MCF 10A (cell line): ENCODE measurements around the gene ANKRD49. TPM values are rescaled to one million over a fixed set of nuclear protein-coding genes. Genes with fewer than 3 reads are reported as not detected.

Experiments used
- BruUV-seq: library from RNA; stranded (reverse); fragments of 400-500 nt; replicated peaks from 2 replicates; lab custom pipeline; 2021; lab: Mats Ljungman, UMichigan
- CTCF ChIA-PET: fragments of 300-600 bp; sonication (Branson Sonifier 250); formaldehyde crosslinking; extraction: SDS; loops from one replicate; lab custom pipeline; 2021; ENCODE audit warnings: antibody characterized with exemption, inconsistent platforms; lab: Yijun Ruan, JAX
- POLR2A ChIA-PET: fragments of 300-600, 350-650 bp; sonication (Branson Sonifier 250); formaldehyde crosslinking; extraction: SDS; loops from one replicate; lab custom pipeline; 2020; ENCODE audit warnings: antibody characterized with exemption, inconsistent platforms; lab: Yijun Ruan, JAX
- DNase-seq: peaks from one replicate; pipeline ENCODE4 v3.0.0-alpha.2; 2018; ENCODE audit not compliant: unreplicated experiment
- H3K27ac Mint-ChIP-seq: one replicate; pipeline ENCODE4 v1.8.0; 2022; ENCODE audit warnings: mild to moderate bottlenecking, low read depth, mixed read lengths; ENCODE audit not compliant: unreplicated experiment
- H3K27me3 Mint-ChIP-seq: one replicate; pipeline ENCODE4 v1.8.0; 2022; ENCODE audit warnings: mixed read lengths; ENCODE audit not compliant: insufficient read depth, unreplicated experiment
- H3K36me3 Mint-ChIP-seq: one replicate; pipeline ENCODE4 v1.8.0; 2022; ENCODE audit warnings: mild to moderate bottlenecking, moderate library complexity, mixed read lengths; ENCODE audit not compliant: insufficient read depth, unreplicated experiment
- H3K4me1 Mint-ChIP-seq: one replicate; pipeline ENCODE4 v1.8.0; 2022; ENCODE audit warnings: mixed read lengths; ENCODE audit not compliant: insufficient read depth, unreplicated experiment
- H3K4me3 Mint-ChIP-seq: one replicate; pipeline ENCODE4 v1.8.0; 2022; ENCODE audit warnings: mild to moderate bottlenecking, moderate library complexity, mixed read lengths; ENCODE audit not compliant: unreplicated experiment
- H3K9me3 Mint-ChIP-seq: one replicate; pipeline ENCODE4 v1.8.0; 2022; ENCODE audit warnings: mixed read lengths; ENCODE audit not compliant: unreplicated experiment
- intact Hi-C: fragments of 100-400 bp; cut with micrococcal nuclease; formaldehyde crosslinking; loops from 2 replicates; pipeline ENCODE4 v1.14.1; 2022
- total RNA-seq: library from RNA; stranded (reverse); gene quantifications from 2 replicates; pipeline ENCODE4 v1.2.3, GENCODE V29; 2022
- TF ChIP-seq, protein P1 (sequence below): fragments of 200-600 bp; IDR thresholded peaks from one replicate; pipeline ENCODE4 v1.8.0; 2022; ENCODE audit warnings: antibody characterized with exemption, mild to moderate bottlenecking; ENCODE audit not compliant: unreplicated experiment

ANKRD49 gene
- total RNA-seq, 1 experiment from 2014 or later: 9.7 TPM

DNA sequence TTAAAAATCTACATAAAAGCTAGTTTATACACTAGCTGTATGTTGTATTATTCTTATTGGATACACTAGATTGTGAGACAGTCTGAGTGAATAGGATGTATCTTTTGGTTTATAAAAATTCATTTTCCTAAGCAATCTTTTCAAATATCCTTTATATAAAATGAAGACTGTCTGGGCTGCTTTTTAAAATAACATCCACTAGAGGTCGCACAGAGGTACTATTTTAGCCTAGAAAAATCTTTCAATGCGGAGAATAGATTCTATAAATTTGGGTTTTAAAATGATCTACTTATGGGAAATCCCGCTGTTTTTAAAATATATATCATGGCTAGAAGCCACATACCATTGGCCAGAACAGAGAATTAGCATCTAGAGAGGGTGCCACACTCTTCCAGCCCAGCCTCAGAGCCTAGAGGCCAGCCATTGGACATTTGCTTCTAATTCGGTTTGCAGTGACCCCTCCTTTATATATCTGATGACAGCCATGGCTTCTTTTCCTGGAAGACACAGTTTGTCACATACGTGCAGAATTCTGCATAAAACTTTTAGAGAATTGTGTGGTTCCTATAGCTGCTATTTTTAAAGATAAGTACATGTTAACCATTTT lies 25.8 kb downstream of the ANKRD49 start:
- POLR2A ChIA-PET: interaction anchor here (0.6 to 1.7 kb wide), 4 partner anchors 12 to 450 kb away, joined by 3 to 4 read pairs (median 3); no protein-coding TSS in a partner anchor
- CTCF ChIA-PET: interaction anchor here (0.6 to 9.8 kb wide), 28 partner anchors 10 to 1944 kb away, joined by 3 to 177 read pairs (median 5); partner anchors contain the start of gene PIWIL4
- TF ChIP-seq, protein P1, sequence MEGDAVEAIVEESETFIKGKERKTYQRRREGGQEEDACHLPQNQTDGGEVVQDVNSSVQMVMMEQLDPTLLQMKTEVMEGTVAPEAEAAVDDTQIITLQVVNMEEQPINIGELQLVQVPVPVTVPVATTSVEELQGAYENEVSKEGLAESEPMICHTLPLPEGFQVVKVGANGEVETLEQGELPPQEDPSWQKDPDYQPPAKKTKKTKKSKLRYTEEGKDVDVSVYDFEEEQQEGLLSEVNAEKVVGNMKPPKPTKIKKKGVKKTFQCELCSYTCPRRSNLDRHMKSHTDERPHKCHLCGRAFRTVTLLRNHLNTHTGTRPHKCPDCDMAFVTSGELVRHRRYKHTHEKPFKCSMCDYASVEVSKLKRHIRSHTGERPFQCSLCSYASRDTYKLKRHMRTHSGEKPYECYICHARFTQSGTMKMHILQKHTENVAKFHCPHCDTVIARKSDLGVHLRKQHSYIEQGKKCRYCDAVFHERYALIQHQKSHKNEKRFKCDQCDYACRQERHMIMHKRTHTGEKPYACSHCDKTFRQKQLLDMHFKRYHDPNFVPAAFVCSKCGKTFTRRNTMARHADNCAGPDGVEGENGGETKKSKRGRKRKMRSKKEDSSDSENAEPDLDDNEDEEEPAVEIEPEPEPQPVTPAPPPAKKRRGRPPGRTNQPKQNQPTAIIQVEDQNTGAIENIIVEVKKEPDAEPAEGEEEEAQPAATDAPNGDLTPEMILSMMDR: peak; percentile 44
- Mint-ChIP-seq H3K9me3 (no peaks in the 10 kb centered on the region), H3K4me3 (no peak overlapping the region), H3K27ac (no peak overlapping the region), H3K4me1 (peaks cover 5% of the 10 kb centered on the region), H3K27me3 (no peaks in the 10 kb centered on the region), H3K36me3 (no peaks in the 10 kb centered on the region)
- intact Hi-C loops: loop anchor here (1.0 to 10.0 kb wide), 4 partner anchors 44 to 1905 kb away; partner anchors contain the start of gene SRSF8
- no TSS peak for BruUV-seq
- peak; percentile 40 for DNase-seq

DNA sequence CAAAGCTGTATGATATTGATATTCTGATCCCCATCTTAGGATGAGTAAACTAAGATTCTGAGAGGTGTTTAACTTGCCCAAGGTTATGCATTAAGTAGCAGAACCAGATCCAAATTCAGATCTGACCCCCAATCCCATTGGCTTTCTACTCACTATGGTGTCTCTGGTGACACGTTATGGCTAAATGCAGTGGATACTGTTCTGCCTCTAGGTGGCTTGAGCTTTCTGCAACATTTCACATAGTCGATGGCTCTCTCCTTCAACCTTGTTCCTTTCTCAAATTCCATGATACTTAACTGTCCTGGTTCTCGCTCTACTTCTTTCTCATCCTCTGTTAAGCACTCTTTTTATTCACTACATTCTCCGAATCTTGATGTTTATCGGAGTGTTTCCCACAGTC lies 27.9 kb downstream of the ANKRD49 start:
- Mint-ChIP-seq H3K4me3 (no peak overlapping the region), H3K27me3 (no peaks in the 10 kb centered on the region), H3K4me1 (peaks cover 9% of the 10 kb centered on the region), H3K36me3 (no peaks in the 10 kb centered on the region), H3K27ac (no peak overlapping the region), H3K9me3 (no peaks in the 10 kb centered on the region)
- ChIA-PET CTCF (interaction anchor here (0.6 to 9.8 kb wide), 10 partner anchors 9 to 1546 kb away, joined by 3 to 177 read pairs (median 4); partner anchors contain the start of gene C11orf97), POLR2A (no interaction called here)
- TF ChIP-seq, protein P1: no peak
- DNase-seq: peak; percentile 17
- BruUV-seq: no TSS peak
- intact Hi-C loops: no loop called here

DNA sequence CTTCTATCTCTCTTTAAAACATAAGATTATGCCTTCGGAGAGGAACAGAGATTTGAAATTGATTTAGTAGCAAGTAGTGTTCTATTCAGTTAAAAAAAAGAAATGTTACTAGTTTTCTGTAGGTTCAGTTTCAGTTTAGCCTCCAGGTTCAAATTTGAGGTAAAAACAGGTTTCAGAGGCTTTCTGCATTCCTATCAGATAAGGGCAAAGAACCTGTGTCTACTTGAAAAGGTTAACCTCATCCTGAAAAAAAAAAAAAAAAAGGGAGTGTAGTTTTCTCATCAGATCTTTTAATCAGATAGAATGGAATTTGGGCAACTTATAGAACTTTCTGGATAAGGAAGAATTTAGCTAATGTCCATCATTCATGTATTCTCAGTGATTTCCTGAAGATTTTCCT lies 30.6 kb downstream of the ANKRD49 start:
- intact Hi-C loops: no loop called here
- CTCF ChIA-PET: interaction anchor here (0.6 to 2.4 kb wide), 5 partner anchors 15 to 341 kb away, joined by 3 to 8 read pairs (median 3); no protein-coding TSS in a partner anchor
- Mint-ChIP-seq H3K27me3 (no peaks in the 10 kb centered on the region), H3K27ac (no peak overlapping the region), H3K4me1 (peaks cover 9% of the 10 kb centered on the region), H3K36me3 (no peaks in the 10 kb centered on the region), H3K4me3 (no peak overlapping the region), H3K9me3 (no peaks in the 10 kb centered on the region)
- BruUV-seq: no TSS peak
- DNase-seq: no peak
- POLR2A ChIA-PET: no interaction called here
- TF ChIP-seq, protein P1: no peak

DNA sequence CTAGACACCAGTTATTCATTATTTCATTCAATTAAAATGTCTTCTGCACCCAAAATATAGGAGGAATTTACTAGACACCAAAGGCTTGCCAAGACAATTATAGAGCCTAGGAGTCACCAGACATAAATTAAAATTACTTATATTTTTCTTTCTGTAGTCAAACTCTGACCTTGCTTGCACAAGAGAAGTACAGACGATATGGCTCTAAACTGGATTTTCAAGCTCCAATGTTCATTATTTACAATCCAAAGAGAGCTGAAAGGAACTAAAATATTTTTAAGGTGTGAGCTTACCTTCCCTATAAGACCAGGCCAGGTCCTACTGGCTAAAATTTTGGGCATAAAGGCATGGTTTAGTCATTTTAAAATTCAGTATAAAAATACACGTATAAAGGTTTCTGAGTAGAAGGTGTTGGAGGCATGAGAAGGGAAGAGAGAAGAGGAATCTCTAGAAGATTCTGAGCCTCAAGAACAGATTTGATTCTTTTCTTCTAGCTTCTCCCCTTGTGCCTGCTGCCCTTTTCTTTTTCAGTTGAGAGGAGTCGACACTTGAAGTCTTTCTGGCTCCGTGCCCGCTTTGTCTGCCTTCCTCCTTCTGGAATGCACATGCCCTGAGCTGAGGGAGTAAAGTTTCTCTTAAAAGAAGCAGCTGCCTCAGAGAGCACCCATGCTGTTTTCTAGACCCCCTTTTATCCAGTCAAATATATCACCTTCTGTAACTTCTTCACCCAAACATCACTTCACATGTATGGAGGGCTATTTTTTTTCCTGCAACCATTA lies 32.0 kb downstream of the ANKRD49 start:
- Mint-ChIP-seq H3K4me1 (peaks cover 9% of the 10 kb centered on the region), H3K9me3 (no peaks in the 10 kb centered on the region), H3K27ac (no peak overlapping the region), H3K4me3 (no peak overlapping the region), H3K27me3 (no peaks in the 10 kb centered on the region), H3K36me3 (no peaks in the 10 kb centered on the region)
- intact Hi-C loops: no loop called here
- ChIA-PET POLR2A (no interaction called here), CTCF (interaction anchor here (0.6 to 2.4 kb wide), 9 partner anchors 9 to 1284 kb away, joined by 3 to 8 read pairs (median 3); partner anchors contain the start of gene C11orf97)
- TF ChIP-seq, protein P1: no peak
- DNase-seq: peak; percentile 58
- BruUV-seq: no TSS peak
